GM12875 (cell line): ENCODE results near the gene FOXP1.

Experiments
- H3K4me3 ChIP-seq: one replicate; pipeline ENCODE4 v1.5.1; 2011; ENCODE audit warnings: low read depth, low read length, control low read depth
- CTCF ChIP-seq: IDR thresholded peaks from 2 replicates; pipeline ENCODE4 v1.5.1; 2011; ENCODE audit warnings: low read depth, mild to moderate bottlenecking, control low read depth, inconsistent platforms, low read length, moderate library complexity, borderline replicate concordance; ENCODE audit not compliant: insufficient read depth

Gene FOXP1

GRCh38 chr3:71566776-71567175 is 16.8 kb downstream of the FOXP1 start:
- no peak for TF ChIP-seq CTCF

GRCh38 chr3:71565976-71566375 is 17.6 kb downstream of the FOXP1 start:
- TF ChIP-seq CTCF = no peak
- no peak overlapping the region for H3K4me3 ChIP-seq

More at GRCh38 chr3:71566776-71567175, 16.8 kb downstream of the FOXP1 start:
- H3K4me3 ChIP-seq = no peak overlapping the region

- TF ChIP-seq CTCF = no peak
- H3K4me3 ChIP-seq = no peak overlapping the region
Observed at GRCh38 chr3:71565316-71565715, 18.2 kb downstream of the FOXP1 start.

- H3K4me3 ChIP-seq = no peak overlapping the region
- TF ChIP-seq CTCF = no peak
Observed at GRCh38 chr3:71564361-71564760, 19.2 kb downstream of the FOXP1 start.

GRCh38 chr3:71563827-71564226 is 19.7 kb downstream of the FOXP1 start:
- TF ChIP-seq CTCF = no peak
- no peak overlapping the region for H3K4me3 ChIP-seq

GRCh38 chr3:71562938-71563337 is 20.6 kb downstream of the FOXP1 start:
- no peak for TF ChIP-seq CTCF
- H3K4me3 ChIP-seq = no peak overlapping the region

- H3K4me3 ChIP-seq = no peak overlapping the region
- no peak for TF ChIP-seq CTCF
Observed at GRCh38 chr3:71560665-71561064, 22.9 kb downstream of the FOXP1 start.
